SW480 (cell line): Measurements from ENCODE around the gene MAP1LC3C.

Experiments used
- DNase-seq: peaks from one replicate; pipeline ENCODE4 v3.0.0-alpha.2; 2016; ENCODE audit warnings: low spot score

Gene MAP1LC3C

DNA sequence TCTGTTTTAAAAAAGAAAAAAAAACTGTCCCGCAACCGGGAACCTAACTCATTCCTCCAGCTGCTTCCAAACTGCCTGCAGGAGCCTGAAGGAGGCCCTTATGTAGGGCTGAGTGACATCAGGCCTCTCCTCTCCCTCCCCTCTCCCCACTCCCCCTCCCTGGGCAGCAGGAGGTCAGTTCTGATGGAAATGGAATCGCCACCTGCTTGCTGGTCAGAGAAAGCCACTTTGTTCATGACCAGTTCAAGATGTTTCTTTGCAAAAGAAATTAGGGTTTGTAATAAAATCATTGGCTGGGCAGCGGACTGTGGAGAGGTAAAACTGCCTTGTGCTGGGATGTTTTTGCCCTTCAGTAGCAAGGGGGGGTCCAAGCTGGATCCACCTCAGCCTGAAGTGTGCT lies at the start of gene MAP1LC3C:
Gene MAP1LC3C, minus strand, starts transcription at position 73 of the 400 bp plus-strand sequence. CDS start 90 bp downstream, outside the sequence.
- DNase-seq, result no peak

DNA sequence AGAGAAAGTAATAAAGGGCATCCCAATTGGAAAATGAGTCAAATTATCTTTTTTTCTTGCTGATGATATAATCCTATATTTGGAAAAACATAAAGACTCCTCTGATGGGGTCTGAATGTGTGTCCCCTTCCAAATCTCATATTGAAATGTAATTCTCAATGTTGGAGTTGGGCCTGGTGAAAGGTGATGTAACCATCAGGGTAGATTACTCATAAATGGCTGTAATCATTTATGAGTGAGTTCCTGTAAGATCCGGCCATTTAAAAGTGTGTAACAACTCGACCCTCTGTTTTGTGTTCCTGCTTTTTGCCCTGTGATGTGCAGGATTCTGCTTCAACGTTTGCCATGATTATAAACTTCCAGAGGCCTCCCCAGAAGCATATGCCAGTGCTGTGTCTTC lies 44.3 kb upstream of the MAP1LC3C start:
- DNase-seq, result no peak

DNA sequence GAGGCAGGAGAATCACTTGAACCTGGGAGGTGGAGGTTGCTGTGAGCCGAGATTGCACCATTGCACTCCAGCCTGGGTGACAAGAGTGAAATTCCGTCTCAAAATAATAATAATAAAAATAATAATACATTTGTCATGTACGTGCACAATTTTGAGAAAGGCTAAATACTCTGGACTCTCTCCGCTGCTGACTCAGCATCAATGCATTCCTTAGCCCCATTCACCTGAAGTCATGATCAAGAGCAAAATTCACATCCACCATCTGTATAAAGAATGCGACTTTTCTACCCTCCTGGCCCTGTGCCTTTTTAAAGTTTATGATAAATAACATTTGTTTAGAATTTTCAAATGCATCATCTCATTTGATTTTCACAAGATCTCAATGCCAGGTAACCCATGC lies 35.5 kb upstream of the MAP1LC3C start:
- DNase-seq, result no peak

DNA sequence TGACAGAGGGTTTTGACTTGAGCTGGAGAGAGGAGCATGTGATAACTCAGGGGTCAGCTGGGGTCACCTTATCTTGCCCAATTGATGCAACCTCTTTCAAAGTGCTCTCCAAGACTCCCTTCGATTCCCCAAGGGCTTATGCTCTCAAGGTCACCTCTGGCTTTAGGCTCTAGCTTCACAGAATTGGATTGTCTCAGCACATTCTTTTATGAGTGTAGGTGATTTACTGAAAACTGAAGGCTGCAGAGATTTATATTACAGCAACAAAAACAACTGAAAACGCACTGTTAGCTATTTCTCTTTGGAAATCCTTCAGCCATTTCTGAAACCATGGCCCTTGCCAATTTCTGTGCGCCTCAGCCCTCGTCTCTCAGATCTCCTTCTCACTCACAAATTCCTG lies 34.5 kb upstream of the MAP1LC3C start:
- no peak for DNase-seq

DNA sequence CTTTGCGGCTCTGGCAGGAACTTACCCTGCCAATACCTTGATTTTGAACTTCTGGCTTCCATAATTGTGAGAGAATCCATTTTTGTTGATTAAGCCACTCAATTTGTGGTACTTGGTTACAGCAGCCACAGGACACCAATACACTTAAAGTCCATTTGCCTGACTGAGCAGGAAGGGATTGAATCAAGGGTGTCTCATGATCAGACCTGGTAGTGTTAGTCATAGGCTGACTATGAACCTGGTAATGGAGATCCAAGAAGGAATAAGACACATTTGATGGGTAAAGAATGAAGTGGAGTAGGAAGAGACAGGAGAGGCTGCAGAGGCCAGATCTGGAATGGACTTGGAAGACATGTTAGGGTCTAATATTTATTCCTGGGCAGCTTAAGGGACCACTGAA lies 31.2 kb upstream of the MAP1LC3C start:
- no peak for DNase-seq

DNA sequence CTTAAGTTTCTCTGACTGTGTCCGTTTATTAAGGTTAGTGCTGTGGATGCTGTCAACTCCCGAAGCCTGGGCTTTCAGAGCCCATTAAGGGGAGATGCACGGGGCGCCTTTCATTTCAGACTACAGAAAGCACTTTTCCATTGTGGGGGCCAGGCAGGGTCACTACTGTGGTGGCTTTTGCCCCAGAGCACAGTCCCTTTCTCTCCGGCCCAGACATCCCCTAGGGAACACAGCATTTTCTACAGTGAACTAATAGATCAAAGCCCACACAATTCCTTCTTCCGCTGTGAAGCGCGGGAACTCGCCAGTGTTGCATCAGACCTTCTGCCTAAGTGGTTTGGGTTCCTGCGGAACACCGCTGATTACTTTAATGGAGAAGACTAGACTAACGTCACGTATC lies 26.8 kb upstream of the MAP1LC3C start:
- DNase-seq, result no peak

DNA sequence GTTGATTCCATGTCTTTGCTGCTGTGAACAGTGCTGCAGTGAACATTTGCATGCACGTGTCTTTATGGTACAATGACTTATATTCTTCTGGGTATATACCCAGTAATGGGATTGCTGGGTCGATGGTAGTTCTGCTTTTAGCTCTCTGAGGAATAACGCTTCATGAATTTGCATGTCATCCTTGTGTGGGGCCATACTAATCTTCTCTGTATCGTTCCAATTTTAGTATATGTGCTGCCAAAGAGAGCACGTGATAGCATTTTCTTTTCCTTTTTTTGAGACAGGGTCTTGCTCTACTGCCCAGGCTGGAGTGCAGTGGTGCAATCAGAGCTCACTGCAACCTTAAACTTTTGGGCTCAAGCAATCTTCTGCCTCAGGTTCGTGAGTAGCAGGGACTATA lies 24.9 kb upstream of the MAP1LC3C start:
- no peak for DNase-seq

DNA sequence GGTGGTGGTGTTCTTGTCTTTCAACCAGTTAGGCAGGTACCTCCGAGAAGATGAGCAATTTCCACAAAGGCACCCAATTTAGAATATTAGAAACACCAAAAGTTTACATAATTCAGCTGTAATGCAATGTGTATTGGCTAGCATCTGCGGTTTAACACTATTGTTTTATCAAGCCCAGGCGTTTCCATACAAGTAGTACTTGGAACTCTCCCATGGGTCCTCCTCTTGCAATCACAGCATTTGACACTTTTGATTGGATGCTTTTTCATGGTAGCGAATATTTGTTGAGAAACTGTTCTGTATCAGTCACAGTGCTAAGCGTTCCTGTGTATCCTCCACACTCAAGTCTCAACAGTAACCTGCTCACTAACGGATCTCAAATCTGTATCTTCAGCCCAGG lies 20.1 kb upstream of the MAP1LC3C start:
- DNase-seq, result no peak

DNA sequence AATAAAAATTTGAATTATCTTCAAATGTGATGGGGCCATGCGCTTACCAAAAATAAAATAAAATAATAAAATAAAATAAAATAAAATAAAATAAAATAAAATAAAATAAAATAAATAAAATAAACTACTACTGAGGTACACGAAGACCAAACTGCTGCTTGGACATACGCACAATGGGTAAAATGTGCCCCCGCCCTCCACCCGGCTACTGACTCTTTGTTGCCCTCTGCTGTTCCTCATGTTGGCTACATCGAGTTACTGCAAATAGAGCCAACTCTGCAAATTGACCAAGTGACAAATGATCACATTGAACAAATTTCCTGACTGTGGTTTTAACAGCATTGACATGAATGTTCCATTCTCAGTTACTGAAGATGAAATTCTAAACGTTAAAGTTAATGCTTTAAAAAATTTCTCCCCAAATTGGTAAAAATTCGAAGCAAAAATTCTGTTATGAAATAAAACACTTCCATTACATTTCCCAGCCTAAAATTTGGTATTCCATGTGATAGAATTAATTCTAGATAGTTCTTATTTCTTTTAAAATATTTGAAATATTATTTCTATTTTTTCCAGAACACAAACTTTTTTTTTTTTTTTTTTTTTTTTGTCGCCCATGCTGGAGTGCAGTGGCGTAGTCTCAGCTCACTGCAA lies 18.8 kb upstream of the MAP1LC3C start:
- DNase-seq, result peak; percentile 52

DNA sequence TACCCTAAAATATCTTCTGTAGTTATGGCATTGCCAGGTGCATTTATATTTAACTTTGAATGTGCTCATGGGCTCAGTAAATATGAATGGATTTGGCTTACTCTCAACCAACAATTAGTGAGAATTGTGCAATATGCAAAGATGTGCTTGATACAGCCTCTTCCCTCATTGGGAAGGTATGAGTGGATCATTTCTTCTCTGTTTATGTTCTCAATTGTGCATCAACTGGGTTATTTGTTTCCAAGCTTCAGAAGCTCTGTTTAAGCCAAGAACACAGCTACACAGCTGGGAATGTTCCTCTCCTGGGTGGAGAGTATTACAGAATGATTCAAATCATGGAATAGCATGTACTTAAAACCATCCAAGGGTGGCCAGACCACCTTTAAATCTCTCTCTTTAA lies 17.6 kb upstream of the MAP1LC3C start:
- no peak for DNase-seq

DNA sequence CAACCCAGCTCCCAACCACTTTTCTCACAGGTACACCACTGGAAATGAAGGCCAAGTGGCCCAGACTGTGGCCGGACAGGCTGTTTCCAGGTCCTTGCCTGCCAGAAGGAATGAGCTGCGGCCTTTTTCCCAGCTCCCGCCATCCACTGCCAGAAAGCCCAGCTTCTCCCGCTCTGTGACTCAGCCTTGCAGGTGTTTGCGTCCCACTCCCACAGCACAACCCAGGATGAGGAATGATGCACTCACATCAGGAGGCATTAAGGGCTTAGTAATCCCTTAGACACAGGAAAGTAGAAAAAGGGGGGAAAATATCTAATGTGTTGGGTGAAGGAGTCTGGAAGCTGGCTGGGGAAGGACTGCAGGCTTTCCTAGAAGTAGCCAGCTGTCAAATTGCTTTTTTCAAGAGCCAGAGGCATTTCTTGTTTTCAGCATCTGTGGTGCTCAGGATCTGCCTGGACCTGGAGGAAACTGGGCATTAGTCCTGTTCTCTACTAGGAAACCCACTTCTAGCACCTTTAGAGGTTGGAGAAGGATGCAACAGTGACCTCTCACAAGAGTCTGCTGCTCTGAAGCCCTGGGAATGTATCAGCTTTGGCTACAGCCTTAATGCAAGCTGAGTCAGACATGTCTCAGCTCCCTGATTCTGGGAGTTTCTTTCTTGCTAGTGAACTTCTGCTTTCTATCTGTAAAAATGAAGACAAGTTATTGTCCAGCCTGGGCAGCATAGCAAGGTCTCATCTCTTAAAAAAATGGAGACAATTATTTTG lies 13.2 kb upstream of the MAP1LC3C start:
- DNase-seq, result no peak

DNA sequence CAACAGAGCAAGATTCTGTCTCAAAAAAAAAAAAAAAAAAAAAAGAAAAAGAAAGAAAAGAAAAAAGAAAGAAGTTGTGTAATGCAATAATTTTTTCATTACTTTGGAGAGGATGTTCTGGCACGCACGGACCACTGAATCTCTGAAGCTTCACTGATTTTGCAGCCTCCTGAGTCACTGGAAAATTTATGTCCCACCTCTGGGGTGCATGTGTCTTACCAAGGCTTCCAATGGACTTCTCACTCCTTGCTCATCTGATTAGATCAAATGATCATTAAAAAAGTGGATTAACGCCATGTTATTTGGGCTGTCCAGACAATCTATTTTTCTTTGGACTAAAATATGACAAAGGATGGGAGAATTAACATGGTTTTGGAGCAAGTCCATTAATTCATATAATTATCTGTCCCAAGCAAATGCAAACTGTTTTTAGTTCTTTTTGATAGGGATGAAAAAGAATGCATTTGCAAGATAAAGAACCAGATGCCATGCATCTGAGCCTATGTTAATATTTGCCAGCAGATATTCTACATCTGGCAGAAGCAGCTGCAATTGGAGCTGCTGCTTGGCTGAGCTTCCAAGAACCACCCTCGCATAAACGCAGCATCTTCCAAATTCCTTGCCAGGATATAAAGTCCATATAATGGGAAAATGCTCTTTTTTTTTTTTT lies 10.1 kb upstream of the MAP1LC3C start:
- no peak for DNase-seq

DNA sequence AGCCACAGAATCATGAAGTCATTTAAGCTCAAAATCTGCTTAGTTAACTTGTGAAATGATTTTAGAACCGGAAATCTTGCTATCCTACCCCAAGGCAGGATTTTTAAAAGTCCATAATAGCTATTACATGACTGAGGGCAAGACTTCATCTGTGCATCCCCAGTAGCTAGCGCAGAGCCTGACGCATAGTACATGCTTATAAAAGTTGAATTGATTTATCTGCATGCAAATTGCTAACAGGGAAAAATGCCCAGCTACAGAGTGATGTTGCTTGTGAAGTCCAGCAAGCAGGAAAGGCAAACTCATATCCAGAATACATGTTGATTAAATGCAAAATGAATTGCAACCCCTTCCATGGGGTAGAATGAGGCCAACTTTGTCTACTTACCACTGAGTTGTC lies 8.1 kb upstream of the MAP1LC3C start:
- no peak for DNase-seq

DNA sequence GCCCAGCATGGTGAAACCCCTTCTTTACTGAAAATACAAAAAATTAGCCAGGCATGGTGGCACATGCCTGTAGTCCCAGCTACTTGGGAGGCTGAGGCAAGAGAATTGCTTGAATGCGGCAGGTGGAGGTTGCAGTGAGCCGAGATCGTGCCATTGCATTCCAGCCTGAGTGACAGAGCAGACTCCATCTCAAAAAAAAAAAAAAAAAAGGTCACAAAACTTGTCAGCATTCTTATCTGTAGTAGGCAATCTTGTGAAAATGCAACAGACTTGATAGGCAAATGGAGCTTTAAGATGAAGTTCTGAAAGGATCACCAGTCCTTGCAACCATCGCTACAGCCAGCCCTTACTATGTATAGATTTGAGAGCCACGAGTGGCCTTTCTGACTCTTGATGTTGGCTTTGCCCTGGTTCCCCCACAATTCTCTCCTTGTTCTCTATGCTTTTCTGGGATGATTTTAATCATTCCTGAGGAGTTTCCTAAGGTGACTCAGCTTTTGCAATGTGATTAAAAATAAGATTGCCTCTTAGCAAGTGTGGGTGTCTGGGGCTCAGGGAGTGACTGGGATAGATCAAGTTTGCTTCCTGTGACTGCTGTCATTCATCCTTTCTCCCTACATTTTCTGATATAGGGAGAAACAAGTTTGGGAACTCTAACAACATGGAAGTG lies 7.1 kb upstream of the MAP1LC3C start:
- no peak for DNase-seq

DNA sequence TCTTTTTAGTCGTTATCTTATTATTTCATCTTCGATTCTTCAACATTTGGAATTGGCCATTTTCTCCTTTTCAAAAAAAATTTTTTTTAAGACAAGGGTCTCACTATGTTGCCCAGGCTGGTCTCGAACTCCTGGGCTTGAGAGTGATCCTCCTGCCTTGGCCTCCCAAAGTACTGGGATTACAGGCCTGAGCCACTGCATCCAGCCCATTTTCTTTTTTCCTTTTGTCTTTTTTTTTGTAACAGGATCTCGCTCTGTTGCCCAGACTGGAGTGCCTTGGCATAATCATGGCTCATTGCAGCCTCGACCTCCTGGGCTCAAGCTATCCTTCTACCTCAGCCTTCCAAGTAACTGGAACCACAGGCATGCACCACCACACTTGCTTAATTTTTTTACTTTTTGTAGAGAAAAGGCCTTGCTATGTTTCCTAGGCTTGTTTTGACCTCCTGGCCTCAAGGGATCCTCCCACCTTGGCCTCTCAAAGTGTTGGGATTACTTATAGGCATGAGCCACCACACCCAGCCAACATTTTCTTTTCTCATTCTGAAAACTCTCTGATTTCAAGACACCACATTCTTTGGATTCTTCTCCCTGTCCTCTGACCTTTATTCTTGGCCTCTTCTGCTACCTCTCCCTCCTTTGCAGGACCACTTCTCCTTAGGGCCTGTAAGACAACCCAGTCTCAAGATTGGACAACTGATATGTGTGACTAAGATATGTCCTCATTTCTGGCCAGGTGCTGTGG lies 6.0 kb upstream of the MAP1LC3C start:
- no peak for DNase-seq

DNA sequence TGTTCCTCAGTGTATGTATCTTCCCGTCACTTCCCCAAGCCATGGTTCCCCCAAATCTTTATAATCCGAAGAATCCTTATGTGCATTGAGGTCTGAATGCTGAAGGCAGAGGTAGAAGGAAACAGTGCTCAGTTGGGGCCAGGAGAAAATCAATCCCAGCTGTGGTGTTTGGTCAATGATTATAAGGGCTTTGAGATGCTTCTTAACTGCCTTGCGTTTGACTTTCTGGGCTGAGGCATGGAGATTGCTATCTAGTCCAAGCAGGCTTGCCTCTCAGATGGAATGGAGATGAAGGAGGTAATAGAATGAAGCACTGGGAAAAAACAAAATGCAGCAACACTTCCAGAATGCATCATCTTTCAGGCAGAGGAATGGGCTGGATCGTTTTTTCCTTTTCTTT lies 3.6 kb upstream of the MAP1LC3C start:
- DNase-seq, result no peak

DNA sequence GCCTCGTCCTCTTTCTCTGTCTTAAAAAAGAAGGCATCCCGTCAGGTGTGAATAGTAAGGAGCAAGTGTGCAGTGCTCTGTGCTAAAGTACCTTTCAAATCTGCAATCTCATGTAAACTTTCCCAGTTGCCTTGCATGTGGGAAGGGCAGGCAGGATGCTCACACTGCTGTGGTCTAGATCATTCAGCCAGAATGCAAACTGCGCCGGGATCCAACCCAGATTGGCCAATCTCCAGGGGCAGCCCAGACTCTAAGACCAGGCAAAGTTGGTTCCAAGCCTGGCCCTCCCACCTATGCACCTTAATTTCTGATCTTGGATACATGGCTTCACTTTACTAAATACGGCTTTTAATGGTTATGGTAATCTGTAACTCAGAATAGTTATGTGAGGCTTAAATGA lies 3.2 kb upstream of the MAP1LC3C start:
- DNase-seq, result no peak

DNA sequence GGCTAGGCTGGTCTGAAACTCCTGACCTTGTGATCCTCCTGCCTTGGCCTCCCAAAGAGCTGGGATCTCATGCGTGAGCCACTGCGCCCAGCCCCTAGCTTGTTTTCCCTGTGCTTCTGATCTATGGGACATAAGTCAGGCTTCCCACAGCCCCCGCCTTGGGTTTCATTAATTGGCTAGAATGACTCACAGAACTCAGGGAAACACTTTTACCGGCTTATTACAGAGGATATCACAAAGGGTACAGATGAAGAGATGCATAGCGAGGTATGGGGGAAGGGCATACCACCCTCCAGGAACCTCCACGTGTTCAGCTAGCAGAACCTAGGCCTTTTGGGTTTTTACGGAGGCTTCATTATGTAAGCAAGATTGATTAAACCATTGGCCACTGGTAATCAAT lies 1.5 kb upstream of the MAP1LC3C start:
- no peak for DNase-seq

DNA sequence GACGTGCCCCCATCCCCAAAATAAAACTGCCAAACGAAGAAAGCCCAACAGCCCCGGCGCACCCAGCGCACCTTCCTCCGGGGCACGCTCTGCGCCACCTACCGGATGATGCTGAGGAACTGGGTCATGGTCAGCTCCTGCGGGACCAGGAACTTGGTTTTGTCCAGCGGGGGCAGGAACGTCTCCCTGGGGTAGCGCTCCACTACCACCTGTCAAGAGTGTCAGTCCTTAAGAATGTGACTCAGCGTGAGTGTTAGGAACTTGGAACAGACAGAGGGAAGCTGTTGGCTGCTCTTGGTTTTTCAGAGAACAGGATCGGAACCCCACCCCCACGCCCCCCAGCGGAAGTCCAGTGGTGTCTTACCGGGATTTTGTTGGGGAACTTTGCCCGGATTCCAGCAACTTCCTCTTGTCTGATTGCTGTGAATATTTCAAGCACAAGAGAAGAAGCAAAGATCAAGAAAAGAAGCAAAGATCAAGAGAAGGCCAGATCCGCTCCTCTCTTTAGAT lies 431 bp downstream of the MAP1LC3C start:
- DNase-seq, result peak; percentile 12

DNA sequence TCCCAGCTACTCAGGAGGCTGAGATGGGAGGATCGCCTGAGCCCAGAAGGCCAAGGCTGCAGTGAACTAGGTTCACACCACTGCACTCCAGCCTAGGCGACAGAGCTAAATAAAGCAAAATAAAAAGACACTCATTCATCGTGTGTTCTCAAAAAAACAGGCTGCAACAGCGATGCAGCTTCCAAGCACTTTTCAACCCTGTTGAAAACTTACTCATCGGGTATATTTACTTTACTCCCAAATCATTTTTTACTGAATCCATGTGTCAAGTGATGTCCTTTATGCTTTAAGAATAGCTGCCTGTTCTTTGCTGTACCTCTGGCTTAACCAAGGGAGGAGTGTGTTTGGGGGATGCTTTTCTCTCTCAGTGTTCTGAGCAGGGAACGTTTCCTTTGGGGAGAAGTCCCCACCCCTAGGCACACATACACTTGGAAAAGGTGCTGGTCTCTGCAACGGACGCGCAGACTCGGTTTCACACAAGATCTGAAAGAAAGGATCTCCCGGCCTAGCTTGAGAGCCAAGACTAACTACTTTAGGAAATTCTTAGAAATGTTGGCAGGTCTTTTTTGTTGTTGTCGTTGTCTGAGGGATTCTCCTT lies 1.4 kb downstream of the MAP1LC3C start:
- no peak for DNase-seq

DNA sequence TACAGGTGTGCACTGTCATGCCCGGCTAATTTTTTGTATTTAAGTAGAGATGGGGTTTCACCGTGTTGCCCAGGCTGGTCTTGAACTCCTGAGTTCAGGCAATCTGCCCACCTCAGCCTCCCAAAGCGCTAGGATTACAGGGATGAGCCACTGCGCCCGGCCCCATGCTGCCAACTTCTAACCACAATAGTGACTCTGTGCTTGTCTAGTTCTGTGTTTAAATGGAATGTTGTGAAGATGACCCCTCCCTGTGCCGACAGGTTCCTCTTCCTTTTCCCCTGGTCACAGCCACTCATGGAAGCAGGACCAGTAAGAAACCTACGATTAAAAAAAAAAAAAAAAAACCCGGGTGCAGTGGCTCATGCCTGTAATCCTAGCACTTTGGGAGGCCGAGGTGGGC lies 4.7 kb downstream of the MAP1LC3C start:
- no peak for DNase-seq
